ENCODE measurements around the gene RSPH6A.
"Not testable (repeated sequence)": the region's sequence is repeated elsewhere in the genome, so short reads cannot be mapped to it uniquely, and the experiment has no call there.

Gene RSPH6A

DNA sequence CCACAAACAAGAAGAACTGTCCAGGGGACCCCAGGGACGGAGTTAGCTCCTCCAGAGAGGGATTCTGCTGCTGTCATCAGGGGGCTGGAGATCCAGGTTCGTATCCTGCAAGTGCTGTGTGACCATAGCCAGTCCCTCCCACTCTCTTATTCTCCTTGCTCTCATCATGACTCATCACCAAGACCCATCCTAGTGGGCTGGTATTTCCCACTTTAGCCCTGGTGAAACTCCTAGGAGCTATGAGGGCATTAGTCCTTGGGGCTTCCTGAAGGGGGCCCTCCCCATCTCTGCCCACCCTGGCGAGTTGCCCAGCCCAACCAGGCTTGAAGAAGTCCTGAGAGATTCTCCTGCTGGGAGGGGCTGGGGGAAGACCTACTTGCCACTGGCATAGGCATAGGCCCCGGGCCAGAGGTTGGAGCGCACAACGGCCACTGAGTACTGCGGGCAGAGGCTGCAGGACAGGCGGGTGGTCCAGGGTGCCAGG is 15.0 kb downstream of the RSPH6A start:
- peak; percentile 58 for DNase-seq (ENCODE audit: low read depth)

DNA sequence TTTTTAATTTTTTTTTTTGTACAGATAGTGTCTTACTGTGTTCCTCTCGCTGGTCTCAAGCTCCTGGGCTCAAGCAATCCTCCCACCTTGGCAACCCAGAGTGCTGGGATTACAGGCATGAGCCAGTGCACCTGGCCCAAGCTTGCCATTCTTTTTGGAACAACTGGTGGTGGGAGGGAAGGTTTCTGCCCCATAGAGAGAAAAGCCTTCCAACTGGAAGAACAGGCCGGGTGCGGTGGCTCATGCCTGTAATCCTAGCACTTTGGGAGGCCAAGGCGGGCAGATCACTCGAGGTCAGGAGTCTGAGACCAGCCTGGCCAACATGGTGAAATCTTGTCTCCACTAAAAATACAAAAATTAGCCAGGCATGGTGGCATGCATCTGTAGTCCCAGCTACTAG is 15.6 kb downstream of the RSPH6A start:
- DNase-seq (ENCODE audit: low read depth): not testable (repeated sequence)

GRCh38 chr19:45798995-45799517 is 16.1 kb downstream of the RSPH6A start:
- DNase-seq (ENCODE audit: low read depth): peak; percentile 59

DNA sequence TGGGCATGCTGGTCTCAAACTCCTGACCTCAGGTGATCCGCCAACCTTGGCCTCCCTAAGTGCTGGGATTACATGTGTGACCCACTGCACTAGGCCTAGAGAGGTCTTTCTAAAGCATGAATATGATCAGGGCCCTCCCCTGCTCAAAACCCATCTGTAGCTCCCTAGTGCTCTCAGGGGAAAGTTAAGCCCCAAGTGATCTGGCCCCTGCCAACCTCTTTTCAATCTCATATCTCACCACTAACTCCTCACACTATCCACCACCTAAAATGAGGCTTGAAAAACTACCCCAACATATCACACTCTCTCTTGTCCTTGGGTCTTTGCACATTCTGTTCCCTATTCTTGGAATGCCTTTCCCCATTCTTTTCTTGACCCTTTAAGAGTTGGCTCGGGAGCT is 20.5 kb downstream of the RSPH6A start:
- no peak for DNase-seq (ENCODE audit: low read depth)

DNA sequence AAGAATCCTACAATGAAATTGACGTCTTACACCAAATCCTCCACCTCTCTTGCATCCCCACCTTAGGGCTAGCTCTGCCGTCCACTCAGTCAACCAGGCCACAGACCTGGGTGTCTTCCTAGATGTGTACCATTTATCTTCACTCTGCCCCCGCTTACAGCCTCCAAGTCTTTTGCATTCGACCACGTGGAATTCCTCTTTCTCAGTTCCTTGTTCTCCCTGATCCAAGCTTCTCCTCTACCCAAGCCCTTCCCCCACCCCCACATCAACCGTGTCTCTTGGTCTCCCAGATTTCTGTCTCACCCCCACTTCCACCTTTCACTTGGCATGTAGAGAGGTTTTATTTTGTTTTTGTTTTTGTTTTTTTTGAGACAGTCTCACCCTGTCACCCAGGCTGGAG is 21.2 kb downstream of the RSPH6A start:
- DNase-seq (ENCODE audit: low read depth): no peak

- DNase-seq (ENCODE audit: low read depth): no peak
Observed at GRCh38 chr19:45793178-45793564, 21.9 kb downstream of the RSPH6A start.

DNA sequence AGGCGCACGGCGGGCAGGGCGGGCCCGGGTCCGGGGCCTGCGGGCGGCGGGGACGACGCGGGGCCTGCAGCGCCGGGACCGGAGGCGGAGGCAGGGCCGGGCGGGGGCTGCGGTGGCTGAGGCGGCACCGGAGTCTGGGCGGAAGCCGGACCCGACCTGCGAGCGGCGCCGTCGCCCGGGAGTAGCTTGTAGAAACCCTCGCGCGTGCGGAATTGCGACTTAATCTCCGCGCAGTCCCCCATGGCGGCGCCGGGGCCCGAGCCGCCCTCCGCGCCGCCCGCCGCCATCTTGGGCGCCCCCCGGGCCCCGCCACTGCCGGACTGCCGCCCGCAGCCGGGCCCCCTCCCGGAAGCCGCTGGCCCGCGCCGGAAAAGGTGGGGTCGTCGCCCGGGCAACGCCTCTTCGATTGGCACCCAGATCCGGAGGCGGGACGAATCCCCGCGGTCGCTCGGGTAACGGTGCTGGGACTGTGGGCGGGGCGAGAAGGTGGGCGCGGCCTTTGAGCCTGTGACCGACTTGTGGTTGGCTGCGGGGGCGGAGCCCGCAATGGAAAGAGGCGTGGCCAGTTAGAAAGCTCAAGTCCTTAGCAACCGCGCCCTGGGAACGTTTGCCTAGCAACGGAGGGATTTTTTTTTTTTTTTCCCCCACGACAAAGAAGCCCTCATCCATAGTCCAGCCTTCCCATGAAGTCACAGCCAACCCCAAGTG is 22.5 kb downstream of the RSPH6A start, which contains the start of gene DMWD:
TSS of gene DMWD (minus strand) at position 376 of the 708 bp plus-strand sequence. CDS start at position 287, 89 bp downstream.
- DNase-seq (ENCODE audit: low read depth): peak; percentile 97

- DNase-seq (ENCODE audit: low read depth): no peak
Observed at GRCh38 chr19:45791744-45792469, 23.2 kb downstream of the RSPH6A start.

- no peak for DNase-seq (ENCODE audit: low read depth)
Observed at GRCh38 chr19:45790942-45791341, 24.2 kb downstream of the RSPH6A start.

GRCh38 chr19:45789035-45789786 is 25.9 kb downstream of the RSPH6A start:
- DNase-seq (ENCODE audit: low read depth): no peak

GRCh38 chr19:45786533-45786894 is 28.6 kb downstream of the RSPH6A start:
- no peak for DNase-seq (ENCODE audit: low read depth)

GRCh38 chr19:45785781-45786532 is 29.2 kb downstream of the RSPH6A start:
- DNase-seq (ENCODE audit: low read depth): no peak

DNA sequence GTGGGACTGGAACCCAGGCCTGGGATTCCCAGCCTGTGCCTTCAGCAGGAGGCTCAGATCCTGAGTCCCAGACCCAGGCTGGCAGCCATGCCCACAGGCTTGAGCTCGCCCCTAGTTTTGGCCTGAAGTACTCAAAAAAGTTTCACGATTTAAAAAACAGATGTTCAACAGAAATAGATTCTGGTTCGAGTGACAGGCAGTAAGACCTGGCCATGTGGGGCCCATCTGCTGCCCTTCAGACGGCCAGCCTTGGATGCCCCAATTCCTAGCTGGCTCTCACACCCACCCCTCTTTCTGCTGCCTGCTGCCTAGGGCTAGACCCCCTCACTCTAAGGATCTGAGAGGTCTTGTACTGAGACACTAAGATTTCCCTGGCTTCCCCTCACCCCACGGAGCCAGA is 30.0 kb downstream of the RSPH6A start:
- no peak for DNase-seq (ENCODE audit: low read depth)

- DNase-seq (ENCODE audit: low read depth): no peak
Observed at GRCh38 chr19:45784096-45784495, 31.0 kb downstream of the RSPH6A start.

DNA sequence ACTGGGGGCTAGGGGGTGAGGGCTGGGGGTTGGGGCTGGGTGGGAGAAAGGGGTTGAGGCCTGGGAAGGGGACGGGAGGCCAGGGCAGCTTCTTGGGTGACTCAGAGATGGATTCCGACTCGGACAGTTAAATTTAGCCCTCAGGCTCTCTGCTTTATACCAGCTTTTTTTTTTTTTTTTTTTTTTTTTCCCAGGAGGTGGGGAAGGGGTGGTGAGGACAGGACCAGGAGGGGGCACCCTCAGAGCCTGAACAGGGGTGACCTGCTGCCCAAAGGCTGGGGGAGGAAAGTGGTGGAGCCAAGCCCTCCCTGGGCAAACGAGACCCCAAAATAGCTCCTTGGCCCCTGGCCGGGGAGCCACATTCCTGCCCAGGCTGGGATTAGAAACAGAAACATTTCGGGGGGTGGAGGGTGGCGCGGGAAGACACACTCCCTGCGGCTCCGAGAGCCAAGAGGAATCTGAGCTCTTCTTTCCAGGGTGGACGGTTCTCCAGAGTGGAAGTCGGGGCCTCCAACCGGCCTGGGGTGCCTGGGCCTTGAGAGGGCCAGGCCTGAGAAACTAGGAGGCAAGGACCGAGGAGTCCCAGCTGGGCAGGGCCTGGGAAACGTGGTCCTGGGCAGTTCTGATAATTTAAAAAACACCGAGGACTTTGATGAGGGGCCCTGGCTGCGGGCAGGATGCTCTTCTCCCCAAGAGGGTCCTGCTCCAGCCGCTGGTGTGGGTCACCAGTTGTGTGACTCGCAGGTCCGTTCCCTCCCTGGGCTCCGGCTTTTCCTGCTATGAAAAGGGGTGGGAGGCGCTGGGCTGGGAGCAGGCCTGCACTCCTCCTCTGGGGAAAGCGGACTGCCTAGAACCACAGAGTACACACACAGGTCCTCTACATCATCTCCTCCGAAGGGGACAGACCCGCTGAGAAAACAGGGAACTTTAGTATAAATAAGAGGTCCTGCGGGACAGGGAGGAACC is 32.0 kb downstream of the RSPH6A start:
- peak; percentile 68 for DNase-seq (ENCODE audit: low read depth)

DNA sequence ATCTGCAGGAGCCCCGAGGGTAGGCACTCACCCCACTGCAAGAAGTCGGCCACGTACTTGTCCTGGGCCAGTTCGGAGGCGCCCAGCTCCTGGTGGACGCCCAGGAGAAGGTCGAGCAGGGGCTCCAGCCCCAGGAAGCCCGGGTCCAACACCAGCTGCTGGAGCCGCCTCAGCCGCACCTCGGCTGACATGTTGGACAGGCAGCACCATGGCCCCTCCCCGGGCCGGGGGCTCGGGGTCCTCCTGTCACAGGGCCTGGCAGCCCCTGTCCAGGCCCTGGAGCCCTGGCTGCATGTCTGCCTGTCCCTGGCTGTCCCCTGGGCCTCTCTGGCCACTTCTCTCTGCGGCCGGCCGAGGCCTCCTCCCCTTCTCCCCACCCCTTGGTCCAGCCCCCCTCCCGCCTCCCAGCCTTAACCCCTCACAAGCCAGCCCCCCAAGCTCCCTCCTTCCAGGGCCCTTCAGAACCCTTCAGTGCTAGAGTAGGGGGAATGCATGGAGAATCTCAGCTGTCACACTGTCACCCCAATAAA is 32.9 kb downstream of the RSPH6A start, which contains the start of gene DMPK:
TSS of gene DMPK (minus strand) at position 329 of the 530 bp plus-strand sequence. CDS start at position 191, 138 bp downstream.
- no peak for DNase-seq (ENCODE audit: low read depth)

- no peak for DNase-seq (ENCODE audit: low read depth)
Observed at GRCh38 chr19:45781214-45782161, 33.6 kb downstream of the RSPH6A start.

DNA sequence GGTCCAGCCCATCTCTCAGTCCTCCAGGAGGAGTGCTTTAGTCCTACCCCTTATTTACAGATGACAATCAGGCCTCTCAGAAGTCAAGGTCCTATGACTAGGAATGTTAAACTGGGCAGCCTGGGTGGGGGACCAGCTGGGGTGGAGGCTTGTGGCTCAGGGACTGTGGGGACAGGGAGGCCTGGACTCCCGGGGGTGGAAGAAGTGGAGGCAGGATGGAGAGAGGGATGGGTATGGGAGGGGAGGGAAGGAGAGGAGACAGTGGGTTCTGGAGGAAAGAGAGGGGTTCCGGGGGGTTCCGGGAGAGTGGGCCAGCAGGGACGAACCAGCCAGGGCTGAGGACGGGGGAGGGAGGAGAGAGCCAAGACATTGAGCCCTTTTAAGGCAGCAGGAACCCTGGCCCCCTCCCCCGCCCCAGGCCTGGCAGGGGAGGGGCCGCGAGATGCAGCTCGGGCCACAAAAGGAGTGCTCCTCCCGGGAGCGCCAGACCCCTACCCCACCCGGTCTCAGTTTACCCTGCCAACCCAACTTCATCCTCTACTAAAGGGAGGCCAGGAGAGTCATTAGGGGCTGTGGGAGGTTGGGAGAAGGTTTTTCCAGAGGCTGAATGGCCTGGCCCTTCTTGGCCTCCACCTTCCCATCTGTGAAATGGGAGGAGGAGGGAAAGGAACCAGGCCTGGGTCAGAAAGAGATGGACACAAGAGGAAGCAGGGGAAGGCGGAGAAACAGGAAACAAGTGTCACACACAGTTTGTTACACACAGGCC is 34.5 kb downstream of the RSPH6A start:
- no peak for DNase-seq (ENCODE audit: low read depth)
